Vagina (tissue), 2 donors: Measurements from ENCODE around the gene GUCY1A2. TPM values are rescaled to one million over a fixed set of nuclear protein-coding genes. Genes with fewer than 3 reads are reported as not detected.

Experiments used
- DNase-seq, 2 donors: peaks; one replicate each; pipeline ENCODE4 v3.0.0-alpha.2; 2017; ENCODE audit errors: extremely low spot score in 2 of 2
- H3K27ac ChIP-seq: fragments of 200-600 bp; sonication (generic); one replicate; pipeline ENCODE4 v1.5.1; 2019
- H3K27me3 ChIP-seq: fragments of 200-600 bp; sonication (generic); one replicate; pipeline ENCODE4 v1.5.1; 2019
- H3K36me3 ChIP-seq, 2 donors: fragments of 200-600 bp; sonication (generic); one replicate each; pipeline ENCODE4 v1.5.1; 2017 to 2019
- H3K4me1 ChIP-seq: fragments of 200-600 bp; sonication (generic); one replicate; pipeline ENCODE4 v1.5.1; 2019
- H3K4me3 ChIP-seq, 2 donors: fragments of 200-600 bp; sonication (generic); 1 replicate in 1 of 2; 2 replicates in 1 of 2; pipeline ENCODE4 v1.5.1; 2016 to 2019
- H3K9me3 ChIP-seq: fragments of 200-600 bp; sonication (generic); one replicate; pipeline ENCODE4 v1.5.1; 2019
- POLR2A ChIP-seq, 2 donors: fragments of 450-650 bp; IDR thresholded peaks; one replicate each; pipeline ENCODE4 v1.6.1; 2017; ENCODE audit warnings: antibody characterized with exemption in 2 of 2, mild to moderate bottlenecking in 2 of 2, moderate library complexity in 2 of 2
- POLR2AphosphoS5 ChIP-seq, 2 donors: sonication (generic); formaldehyde crosslinking; IDR thresholded peaks; one replicate each; pipeline ENCODE4 v1.9.0; 2017; ENCODE audit warnings: antibody characterized with exemption in 2 of 2, mild to moderate bottlenecking in 2 of 2, low read depth in 1 of 2; ENCODE audit not compliant: insufficient read depth in 1 of 2
- intact Hi-C: fragments of 100-400 bp; cut with DNase I; formaldehyde crosslinking; loops from one replicate; pipeline ENCODE4 v1.15.1; 2023
- total RNA-seq: library from RNA; depleted of rRNA; stranded (reverse); fragments of >200 nt; gene quantifications from one replicate; pipeline ENCODE4 v1.2.3, GENCODE V29; 2016
- TF ChIP-seq, protein P1 (sequence below), 3 experiments: fragments of 450-650 bp in 2 of 3; fragments of 200-600 bp in 1 of 3; sonication (generic) in 1 of 3; IDR thresholded peaks; one replicate each; pipeline ENCODE4 v1.5.1; 2017 to 2019; ENCODE audit warnings: antibody characterized with exemption in 3 of 3, mild to moderate bottlenecking in 2 of 3, moderate library complexity in 2 of 3

Gene GUCY1A2
- total RNA-seq, 1 donor from 2014 or later: 7.4 TPM

DNA sequence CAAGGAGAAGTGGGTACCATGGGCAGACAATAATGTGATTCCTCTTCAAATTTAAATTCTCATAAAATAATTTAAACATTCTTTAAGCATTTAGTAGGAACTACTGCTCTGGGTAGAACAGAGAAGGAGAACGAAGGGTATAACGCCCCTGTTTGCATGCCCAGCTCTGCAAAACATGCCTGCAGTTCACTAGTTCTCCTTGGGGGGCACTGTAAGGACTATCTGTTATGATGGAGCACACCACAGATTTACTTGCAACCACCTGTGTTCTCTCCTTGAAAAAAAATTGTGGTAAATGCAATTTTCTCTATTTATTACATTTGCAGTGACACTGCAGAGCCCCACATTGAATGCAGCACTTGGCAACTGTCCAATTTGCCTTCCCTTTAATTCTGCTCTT, 100.3 kb downstream of the GUCY1A2 start:
- H3K27ac ChIP-seq: no peak overlapping the region
- H3K27me3 ChIP-seq: no peaks in the 10 kb centered on the region
- DNase-seq: no peak
- no peaks in the 10 kb centered on the region for H3K9me3 ChIP-seq
- H3K36me3 ChIP-seq: no peaks in the 10 kb centered on the region
- H3K4me1 ChIP-seq: no peaks in the 10 kb centered on the region
- TF ChIP-seq POLR2A (IDR thresholded peaks at IDR 0.05): no peak
- TF ChIP-seq, protein P1, sequence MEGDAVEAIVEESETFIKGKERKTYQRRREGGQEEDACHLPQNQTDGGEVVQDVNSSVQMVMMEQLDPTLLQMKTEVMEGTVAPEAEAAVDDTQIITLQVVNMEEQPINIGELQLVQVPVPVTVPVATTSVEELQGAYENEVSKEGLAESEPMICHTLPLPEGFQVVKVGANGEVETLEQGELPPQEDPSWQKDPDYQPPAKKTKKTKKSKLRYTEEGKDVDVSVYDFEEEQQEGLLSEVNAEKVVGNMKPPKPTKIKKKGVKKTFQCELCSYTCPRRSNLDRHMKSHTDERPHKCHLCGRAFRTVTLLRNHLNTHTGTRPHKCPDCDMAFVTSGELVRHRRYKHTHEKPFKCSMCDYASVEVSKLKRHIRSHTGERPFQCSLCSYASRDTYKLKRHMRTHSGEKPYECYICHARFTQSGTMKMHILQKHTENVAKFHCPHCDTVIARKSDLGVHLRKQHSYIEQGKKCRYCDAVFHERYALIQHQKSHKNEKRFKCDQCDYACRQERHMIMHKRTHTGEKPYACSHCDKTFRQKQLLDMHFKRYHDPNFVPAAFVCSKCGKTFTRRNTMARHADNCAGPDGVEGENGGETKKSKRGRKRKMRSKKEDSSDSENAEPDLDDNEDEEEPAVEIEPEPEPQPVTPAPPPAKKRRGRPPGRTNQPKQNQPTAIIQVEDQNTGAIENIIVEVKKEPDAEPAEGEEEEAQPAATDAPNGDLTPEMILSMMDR (IDR thresholded peaks at IDR 0.05): no peak
- TF ChIP-seq POLR2AphosphoS5 (IDR thresholded peaks at IDR 0.05; ENCODE audit: insufficient read depth in 1 of 2, low read depth in 1 of 2): no peak
- no peak overlapping the region for H3K4me3 ChIP-seq
- intact Hi-C loops: no loop called here

DNA sequence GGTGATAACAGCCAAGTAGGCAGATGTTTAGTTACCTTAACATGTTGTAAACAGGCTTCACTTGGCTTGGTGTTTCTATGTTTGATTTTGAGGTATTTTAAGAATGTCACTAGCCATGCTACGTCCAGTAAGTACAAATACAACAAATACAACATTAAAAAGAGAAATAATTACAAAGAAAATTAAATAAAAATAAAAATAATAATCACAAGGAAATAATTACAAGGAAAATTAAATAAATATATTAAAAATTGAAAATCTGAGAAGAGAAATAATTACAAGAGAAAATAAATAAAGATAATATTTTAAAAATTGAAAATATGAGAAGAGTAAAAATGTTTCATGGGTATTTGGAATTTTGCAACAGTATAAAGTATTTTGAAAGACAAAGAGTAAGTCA, 103.9 kb downstream of the GUCY1A2 start:
- TF ChIP-seq POLR2AphosphoS5 (IDR thresholded peaks at IDR 0.05; ENCODE audit: insufficient read depth in 1 of 2, low read depth in 1 of 2): no peak
- TF ChIP-seq, protein P1 (IDR thresholded peaks at IDR 0.05): no peak
- TF ChIP-seq POLR2A (IDR thresholded peaks at IDR 0.05): no peak
- H3K4me1 ChIP-seq: no peaks in the 10 kb centered on the region
- H3K36me3 ChIP-seq: no peaks in the 10 kb centered on the region
- no peak overlapping the region for H3K27ac ChIP-seq
- intact Hi-C loops: no loop called here
- no peaks in the 10 kb centered on the region for H3K9me3 ChIP-seq
- no peak overlapping the region for H3K4me3 ChIP-seq
- no peaks in the 10 kb centered on the region for H3K27me3 ChIP-seq
- no peak for DNase-seq

DNA sequence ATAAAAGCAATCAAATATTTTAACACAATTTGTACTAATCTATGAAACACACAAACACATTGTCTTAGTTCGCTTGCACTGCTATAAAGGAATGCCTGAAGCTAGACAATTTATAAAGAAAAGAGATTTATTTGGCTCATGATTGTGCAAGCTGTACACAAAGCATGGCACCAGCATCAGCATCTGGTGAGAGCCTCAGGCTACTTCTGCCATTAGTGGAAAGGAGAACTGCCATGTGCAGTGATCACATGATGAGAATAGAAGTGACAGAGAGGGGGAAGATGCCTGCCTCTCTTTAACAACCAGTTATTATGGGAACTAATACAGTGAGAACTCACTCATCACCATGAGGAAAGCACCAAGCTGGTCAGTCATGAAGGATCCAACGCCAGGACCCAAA, 105.1 kb downstream of the GUCY1A2 start:
- Histone ChIP-seq H3K27ac (no peak overlapping the region), H3K9me3 (no peaks in the 10 kb centered on the region), H3K36me3 (no peaks in the 10 kb centered on the region), H3K4me3 (no peak overlapping the region), H3K4me1 (no peaks in the 10 kb centered on the region), H3K27me3 (no peaks in the 10 kb centered on the region)
- DNase-seq: no peak
- TF ChIP-seq, protein P1 (IDR thresholded peaks at IDR 0.05): no peak
- no peak for TF ChIP-seq POLR2A (IDR thresholded peaks at IDR 0.05)
- no peak for TF ChIP-seq POLR2AphosphoS5 (IDR thresholded peaks at IDR 0.05; ENCODE audit: insufficient read depth in 1 of 2, low read depth in 1 of 2)
- intact Hi-C loops: no loop called here

DNA sequence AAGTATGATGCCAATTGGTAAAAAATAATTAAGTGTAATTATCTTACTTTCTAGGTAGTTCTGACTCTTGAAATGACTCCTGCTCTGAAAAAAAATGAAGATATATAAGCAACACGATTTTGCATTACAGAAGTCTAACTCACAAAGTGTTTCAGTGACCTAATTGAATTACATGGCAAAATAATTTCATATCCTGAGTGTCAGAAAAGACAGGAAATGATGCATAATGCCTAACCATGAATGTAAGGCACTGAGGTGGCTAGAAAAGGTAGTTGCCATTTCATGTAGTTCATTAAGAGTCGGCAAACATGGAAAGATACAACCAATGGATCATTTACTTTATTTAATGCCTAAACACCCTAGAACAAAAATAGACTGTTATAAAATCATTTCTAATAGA, 113.5 kb downstream of the GUCY1A2 start:
- no peak for DNase-seq
- Histone ChIP-seq H3K36me3 (no peaks in the 10 kb centered on the region), H3K27me3 (no peaks in the 10 kb centered on the region), H3K4me3 (no peak overlapping the region), H3K27ac (no peak overlapping the region), H3K4me1 (no peaks in the 10 kb centered on the region), H3K9me3 (no peaks in the 10 kb centered on the region)
- TF ChIP-seq, protein P1 (IDR thresholded peaks at IDR 0.05): no peak
- TF ChIP-seq POLR2A (IDR thresholded peaks at IDR 0.05) (no peak), POLR2AphosphoS5 (IDR thresholded peaks at IDR 0.05; ENCODE audit: insufficient read depth in 1 of 2, low read depth in 1 of 2) (no peak)
- intact Hi-C loops: no loop called here

DNA sequence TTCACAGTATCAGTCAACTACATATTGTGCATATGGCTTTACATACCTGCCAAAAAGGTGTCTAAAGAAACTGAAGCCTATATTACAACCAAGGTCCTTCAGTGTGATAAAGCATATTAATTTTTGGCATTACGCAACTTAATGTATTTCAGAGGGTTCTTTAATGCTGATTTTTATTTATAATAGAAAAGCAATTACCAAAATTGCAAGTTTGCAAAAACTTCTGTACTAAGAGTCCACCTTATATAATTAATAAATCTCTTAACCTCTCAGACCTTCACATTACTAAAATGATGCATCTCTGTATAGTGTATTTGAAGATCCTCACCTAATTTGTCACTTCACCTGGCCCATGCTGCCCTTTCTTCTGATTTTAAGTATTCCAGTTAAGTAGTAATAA, 128.6 kb downstream of the GUCY1A2 start:
- Histone ChIP-seq H3K27ac (no peak overlapping the region), H3K27me3 (no peaks in the 10 kb centered on the region), H3K4me1 (no peaks in the 10 kb centered on the region), H3K4me3 (no peak overlapping the region), H3K9me3 (no peaks in the 10 kb centered on the region), H3K36me3 (no peaks in the 10 kb centered on the region)
- TF ChIP-seq POLR2A (IDR thresholded peaks at IDR 0.05): no peak
- no peak for TF ChIP-seq POLR2AphosphoS5 (IDR thresholded peaks at IDR 0.05; ENCODE audit: insufficient read depth in 1 of 2, low read depth in 1 of 2)
- TF ChIP-seq, protein P1 (IDR thresholded peaks at IDR 0.05): no peak
- DNase-seq: no peak
- intact Hi-C loops: no loop called here
